GM18873 (cell line): ENCODE results near the gene SDC3.

Experiments used
- ATAC-seq: cut with Tn5 transposase; IDR thresholded peaks from one replicate; pipeline ENCODE4 v1.9.1; 2021; ENCODE audit warnings: mild to moderate bottlenecking, moderate library complexity, moderate number of reproducible peaks; ENCODE audit not compliant: unreplicated experiment, low FRiP score

The SDC3 gene

DNA sequence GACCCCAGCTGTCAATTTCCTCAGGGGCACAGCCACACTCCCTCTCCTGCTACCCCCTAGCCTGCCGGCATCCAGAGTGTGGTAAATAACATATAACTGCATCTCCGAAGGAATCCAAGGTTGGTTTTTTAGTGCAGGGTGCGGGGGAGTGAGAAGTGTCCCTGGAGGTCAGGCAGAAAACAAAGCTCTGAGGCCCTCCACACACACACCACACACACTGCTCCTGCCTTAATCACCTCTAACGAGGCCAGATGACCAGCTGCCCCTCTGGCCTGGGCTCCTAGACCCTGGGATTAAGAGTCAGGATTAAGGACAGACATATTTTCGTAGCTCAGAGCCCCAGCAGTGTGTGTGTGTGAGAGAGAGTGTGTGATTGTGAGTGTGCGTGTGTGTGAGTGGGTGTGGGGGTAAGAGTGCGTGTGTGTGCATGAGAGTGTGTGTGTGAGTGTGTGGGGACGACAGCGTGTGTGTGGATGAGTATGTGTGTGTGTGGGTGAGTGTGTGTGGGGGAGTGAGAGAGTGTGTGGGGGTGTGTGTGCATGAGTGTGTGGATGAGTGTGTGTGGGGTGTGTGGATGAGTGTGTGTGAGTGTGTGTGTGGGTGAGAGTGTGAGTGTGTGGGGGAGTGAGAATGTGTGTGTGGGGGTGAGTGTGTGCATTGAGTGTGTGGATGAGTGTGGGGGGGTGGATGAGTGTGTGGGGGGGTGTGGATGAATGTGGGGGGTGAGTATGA is 14.6 kb downstream of the SDC3 start:
- ATAC-seq: no peak

DNA sequence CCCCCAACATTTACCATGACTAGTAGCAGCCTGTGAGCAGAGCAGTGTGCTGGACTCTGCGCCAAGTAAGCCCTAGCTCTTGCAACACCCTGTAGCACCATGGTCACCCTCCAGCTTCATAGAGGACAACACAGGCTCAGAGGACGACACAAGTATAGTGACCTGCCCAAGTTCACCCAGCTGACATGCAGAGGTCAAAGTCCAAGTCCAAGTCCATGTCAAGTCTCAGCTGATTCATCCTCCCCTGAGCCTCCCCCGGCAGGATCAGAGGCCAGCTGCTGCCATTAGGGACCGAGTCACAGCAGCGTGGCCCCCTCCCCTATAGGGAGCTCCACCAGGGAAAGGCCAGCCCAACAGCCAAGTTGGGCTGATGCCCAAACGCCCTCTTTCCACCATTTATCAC is 15.9 kb downstream of the SDC3 start:
- ATAC-seq: no peak

DNA sequence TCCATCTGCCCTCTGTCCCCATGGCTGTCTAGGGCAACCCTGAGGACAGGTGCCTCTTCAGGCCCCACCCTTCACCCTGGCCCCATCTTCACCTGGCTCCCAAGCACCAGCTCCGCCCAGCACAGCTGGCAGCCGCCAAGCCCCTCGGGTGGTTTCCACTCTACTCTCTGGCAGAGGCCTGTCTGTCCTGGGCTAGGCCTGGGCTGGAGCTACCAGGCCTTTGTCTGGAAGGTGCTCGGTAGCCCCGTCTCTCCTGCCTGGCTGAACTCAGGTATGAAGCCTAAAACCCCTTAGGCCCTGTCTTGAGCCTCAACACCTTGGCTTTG is 17.4 kb downstream of the SDC3 start:
- no peak for ATAC-seq

DNA sequence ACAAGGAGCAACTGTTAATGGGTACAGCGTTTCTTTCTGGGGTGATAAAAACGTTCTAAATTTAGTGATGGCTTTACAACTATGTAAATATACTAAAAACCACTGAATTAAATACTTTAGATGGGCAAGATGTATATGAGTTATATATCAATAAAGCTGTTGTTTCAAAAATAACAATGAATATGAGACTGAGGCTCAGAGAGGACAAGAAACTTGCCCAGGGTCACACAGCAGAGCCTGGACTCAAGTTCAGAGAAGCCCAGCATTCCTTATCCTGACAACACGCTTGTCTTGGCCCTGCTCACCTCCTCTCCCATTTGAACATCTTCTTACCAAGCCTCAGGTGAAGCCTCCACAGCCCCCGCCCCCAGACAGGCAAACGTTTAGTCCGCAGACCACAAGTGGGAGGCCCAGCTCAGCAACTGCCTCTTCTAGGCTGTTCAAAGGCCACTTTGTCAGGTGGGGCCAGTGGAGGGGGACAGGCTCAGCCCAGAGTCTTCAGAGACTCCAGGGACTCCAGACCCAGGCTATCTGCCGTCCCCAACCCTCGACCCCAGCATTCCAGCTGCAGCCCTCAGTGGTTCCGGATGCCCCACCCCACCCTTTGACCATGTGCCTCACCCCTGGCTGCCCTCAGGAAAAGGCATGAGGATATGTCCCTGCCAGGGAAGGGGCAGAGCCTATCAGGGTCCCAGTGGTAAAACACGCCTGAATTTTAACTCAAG is 17.9 kb downstream of the SDC3 start:
- no peak for ATAC-seq

DNA sequence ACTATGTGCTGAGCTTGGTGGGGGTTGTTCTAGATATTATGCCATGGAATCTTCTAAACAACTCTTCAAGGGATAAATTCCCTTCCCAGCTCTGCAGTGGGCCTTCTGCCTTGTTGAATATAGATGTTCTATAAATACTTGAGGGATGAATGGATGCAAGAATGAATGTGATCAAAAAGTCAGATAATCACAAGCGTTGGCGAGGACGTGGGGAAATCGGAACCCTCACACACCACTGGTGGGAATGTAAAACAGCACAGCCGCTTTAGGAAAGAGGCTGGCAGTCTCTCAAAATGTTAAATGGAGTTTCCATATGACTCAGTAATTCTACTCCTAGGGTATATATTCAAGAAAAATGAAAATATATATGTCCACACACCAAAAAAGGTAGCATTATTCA is 19.0 kb downstream of the SDC3 start:
- ATAC-seq: no peak

DNA sequence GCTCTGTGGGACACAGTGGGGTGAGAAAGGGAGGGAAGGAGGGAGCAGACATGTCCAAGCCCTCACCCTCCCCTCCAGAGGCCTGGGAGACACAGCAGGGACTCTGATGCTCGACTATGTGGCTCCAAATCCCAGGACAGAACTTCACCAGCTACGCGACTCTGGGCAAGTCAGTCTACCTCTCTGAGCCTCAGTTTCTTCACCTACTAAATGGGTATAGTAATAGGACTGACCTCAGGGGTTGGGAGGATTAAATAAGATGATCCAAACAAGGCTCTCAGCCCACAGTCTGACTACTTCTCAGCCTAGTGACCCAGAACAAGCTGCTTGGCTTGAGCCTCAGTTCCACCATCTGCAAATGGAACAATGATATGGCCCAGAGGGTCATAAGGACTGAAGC is 19.6 kb downstream of the SDC3 start:
- no peak for ATAC-seq

DNA sequence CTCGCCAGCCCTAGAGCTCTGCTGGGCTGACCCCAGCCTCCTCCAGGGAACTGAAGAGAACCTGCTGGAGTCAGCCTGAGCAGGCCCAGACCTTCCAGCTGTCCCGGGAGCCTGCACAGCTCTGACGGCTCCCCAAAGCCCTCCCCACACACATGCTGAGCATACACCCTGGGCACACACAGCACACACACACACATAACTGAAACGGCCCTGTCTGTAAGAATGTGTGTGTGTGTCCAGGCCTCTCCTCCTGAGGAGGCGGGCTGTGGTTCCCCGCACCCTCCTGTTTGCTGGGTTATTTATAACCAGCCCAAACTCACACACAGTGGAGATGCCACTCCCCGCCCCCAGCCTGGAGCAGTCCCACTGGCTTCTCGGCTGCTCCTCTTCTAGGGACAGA is 20.2 kb downstream of the SDC3 start:
- no peak for ATAC-seq

DNA sequence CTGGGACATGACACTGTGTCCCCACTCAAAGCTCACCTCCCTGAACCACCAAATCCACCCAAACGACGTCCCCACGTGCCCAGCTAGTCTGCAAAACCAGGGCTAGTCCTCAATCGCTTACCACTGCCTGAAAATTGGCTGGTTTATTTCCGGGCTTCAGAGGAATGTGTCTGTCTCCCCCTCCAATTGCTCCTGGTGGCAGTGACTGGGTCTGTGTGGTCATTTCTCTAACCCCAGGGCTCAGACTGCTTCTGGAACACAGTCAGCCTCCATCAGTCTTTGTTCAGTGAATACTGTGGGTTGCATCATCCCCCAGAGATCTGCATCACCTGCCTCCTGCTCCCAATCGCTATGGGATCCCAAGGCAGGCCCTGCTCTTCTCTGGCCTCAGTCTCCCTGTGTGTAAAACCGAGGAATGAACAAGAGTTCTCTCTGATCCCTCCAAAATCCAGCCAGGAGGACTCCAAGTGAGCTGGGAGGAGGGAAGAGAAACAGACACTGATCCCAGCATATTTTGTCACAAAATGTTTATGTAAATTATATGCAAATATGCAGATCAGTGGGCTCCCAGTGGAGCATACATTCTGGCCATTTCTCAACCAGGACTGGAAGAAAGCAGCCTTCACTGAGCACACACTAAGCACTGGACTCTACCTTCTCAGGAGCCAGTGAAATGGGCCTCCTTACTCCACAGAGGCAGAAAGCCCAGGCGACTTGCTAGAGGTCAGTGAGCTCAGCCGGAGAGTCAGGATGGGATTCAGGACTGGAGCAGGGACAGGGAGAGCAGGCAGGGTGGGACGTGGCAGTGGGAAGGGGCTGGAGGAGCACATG is 20.9 kb downstream of the SDC3 start:
- ATAC-seq: no peak

DNA sequence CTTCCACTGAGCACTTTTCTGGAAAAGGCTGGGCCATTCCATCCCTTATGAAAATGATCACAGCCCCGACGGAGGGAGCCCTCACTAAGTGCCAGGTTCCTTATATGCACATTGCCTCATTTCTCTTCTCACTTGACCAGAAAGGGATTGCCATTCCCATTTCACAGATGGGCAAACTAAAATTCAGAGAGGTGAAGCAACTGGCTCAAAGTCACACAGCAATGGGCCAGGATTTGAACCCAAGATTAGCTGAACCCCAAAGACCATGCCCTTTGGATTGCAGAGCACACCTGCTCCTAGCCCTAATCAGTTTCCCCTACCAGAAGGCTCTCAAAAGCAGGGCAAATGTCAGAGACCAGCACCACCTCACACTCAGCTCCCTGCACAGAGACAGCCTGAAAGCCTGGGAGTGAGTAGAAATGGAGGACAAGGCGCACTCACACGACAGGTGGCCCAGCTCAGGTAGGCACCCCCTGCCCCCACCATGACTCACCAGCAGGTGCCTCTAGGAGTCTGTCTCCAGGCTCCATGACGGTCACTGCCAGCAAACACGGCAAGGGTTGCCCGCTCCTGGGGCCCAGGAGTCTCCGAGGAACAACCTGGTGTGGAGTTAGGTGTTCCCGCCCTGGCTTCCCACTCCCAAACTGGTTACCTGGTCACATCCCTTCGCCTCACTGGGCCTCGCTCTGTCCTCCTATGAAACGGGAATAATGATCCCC is 21.7 kb downstream of the SDC3 start:
- ATAC-seq: no peak

DNA sequence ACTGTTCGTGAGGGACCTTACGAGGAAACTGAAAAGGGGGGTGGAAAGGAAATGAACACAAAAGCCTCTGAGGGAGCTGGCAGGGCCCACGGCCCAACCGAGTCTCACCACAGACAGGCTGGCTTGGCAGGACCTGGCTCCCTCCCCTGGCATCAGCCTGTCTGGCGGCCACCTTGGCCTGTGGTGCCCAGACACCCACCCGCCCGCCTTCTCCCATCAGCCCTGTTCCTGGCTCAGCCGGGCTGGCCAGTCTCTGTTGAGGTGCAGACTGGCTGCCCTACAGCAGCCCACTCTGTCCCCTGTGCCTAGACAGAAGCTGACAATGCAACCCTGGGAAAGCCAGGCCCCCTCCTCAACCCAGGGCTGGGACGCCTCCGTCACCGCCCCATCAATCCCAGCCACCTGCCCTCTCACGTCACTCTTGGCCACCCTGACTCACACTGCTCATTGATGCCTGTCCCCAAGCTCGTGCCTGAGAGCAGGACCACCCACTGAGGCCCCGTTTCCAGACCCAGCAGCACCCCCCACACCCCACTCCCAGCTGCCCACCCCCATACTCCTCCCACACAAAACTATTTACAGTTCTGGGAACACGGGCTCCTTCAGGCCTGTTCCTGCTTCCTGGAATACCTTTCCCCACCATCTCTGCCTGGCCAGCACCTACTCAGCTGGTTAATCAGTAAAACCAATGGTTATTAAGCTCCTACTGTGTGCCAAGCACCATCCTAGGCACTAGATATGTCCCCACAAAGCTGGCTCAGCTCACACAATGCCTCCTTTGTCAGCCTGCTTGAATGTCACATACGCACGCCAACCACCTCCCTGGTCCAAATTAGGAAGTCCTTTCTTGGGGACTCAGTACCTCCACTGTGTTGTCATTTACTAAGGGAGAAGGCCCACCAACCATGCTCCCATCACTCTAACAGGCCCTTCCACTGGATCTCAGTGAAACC is 22.7 kb downstream of the SDC3 start:
- ATAC-seq: no peak

DNA sequence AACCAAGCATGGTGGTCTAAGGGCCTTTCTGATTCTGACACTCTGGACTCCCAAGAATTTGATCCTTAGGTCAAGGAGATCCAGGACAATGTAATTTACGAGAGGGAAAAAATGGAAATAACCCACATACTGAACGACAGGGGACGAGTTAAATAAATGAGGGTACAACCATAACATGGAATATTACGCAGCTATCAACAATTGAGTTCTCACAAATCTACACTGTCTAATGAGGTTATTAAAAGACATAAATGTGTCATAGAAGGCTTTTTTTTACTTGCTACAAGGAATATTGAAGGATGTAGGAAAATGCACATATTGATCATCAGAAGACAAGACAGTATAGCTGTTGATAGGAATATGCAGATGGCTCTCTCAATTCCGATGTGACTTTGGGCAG is 23.8 kb downstream of the SDC3 start:
- ATAC-seq: no peak

DNA sequence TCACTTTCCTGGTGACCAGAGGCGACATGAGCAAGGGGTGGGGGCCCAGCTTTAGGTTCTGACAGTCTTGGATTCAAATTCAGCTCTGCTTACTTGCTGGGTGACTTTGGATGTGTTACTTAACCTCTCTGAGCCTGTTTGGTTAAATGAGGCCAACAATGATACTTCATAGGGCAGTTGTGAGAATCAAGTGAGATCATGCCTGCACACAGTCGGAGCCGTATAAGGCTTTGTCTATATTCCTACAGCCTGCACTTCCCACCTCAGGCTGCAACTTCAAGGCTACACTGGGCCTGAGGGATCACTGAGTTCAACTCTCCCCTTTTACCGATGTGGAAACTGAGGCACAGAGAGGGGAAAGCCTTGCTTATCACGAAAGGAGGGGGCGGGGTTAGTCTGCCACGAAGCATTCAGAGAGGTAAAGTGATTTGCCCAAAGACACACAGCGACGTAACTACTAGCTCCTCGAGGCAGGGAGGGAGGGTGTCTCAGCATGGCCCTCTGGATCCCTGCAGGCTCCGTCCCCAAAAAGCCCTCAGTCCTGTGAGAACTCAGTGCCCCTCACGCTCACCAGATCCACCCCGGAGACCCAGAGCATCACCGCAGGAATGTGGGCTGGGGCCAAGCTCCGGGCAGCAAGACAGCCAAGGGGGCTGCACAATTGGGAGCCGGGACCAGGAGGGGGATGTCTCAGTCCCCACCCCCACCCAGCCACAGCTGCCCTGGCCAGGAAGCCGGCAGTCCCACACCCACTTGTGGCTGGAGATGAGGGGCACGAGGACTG is 25.0 kb downstream of the SDC3 start:
- no peak for ATAC-seq

DNA sequence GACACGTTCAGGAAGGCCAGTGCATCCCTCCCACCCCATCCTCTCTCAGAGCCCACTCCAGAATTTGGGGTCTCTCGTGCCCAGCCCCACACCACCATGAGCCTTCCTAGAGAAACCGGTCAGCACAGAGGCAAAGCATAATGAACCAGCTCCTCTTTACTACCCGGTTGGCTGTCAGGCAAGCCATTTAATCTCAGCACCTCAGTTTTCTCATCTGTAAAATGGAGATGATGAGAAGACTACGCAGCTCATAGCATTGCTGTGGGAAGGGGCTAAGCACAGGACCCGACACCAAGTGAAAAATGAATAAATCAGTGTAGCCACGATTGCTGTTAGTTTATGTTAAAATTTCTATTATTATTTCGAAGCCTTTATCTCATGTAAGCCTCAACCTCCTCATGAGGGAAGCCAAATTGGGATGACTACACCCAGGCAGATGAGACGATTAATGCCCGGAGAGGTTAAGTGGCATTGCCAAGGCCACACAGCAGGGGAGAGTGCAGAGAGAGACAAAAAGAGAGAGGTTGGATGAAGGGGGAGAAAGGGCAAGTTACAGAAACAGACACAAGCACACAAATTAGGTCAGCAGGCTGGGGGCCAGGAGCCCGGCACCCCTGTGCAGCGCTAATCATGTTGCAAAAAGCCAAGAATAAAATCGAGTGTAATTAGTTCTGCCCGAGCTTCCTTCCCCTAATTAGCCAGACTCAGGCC is 25.7 kb downstream of the SDC3 start:
- no peak for ATAC-seq

DNA sequence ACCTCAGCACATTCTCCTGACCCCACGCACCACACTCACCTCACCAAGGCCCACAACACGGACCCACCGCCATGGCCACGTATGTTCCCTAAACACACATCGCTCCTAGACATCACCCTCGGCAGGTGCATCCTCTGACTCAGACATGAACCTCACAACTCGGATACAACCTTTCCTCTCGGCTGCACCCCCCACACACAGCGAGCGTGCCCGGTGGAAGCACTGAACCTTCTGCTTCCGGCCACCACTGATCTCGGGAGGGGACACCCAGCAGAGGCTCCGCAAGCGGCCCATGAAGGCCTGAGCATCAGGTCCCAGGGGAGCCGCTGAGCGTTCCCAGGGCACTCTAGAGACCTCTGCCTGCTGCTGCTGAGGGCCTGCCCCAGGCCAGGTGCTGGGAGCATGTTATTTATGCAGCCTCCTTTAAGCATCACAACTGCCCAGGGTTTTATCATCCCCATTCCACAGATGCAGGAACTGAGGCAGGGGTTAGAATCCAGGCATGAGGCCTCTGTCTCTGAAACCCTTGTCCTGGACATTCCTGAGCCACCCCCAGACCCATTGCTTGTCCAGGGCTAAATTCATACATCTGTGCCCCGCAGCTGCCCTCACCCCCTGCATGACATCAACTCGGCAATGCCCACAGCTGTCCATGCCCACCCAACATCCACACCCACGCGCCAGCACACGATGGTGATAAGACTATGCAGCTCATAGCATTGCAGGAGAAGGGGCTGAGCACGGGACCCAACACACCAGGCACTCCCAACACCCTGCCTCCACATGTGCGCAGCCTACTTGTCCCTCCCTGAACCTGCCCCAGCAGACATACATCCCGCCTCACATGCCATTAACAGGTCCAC is 27.0 kb downstream of the SDC3 start:
- ATAC-seq: peak; percentile 65

DNA sequence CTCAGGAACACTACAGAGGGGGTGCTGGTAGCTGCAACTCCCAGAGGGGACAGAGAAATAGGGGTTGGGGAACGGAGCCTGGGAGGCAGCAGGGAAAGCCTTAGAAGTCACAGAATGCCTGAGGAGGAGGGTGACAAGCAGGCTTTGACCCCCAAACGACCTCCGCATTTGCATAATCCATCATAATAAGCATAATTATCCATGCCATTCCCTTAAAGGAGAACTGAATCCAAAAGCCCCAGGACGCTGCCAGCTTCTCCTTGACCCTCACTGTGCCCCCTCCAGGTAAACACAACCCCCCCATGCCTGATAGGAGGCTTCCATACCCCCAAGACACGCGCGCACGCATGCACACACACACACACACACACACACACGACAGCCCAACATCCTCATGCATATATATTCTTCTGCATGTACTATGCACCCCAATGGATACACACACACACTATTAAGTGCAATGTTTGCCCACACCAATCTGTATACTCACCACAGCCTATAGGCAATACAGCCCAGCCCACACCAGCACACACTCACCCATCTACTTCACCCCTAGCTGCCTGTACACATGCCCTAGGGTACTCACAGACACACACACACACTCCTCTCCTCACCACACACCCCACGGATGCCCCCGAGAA is 27.8 kb downstream of the SDC3 start:
- ATAC-seq: no peak

DNA sequence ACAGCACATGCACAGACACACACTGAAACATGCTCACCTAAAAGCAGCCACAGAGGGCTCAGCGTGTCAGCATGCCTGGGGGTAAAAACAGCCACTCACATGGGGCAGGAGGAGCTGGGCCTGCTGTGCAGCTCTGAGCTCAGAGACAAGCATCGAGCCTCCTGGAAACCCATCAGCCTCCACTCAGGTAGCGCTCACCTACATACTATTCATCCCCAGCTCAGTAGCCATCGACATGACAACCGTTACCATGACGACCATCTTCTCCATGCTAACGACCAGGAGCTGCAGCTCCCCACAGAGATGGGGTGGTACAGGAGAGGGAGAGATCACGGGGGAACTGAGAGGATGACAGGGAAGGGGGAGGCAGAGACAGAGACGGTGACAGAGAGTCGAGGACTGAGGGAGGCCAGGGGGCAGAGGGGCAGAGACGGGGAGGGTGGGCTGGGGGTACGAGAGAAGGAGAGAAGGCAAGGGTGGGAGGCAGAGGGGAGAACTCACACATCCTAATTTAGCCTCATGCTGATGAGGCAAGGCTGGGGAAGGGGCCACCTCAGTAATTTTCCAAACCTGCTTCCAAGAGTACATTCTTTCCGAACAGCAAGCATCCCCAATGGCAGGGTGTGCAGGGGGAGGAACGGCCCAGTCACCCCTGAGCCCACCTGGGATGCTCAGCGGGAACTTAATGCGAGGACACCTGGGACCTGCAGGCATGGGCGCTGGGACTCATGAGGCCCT is 28.4 kb downstream of the SDC3 start:
- ATAC-seq: no peak
